A549 treated with GW870086 at 1 μM for 4 hours (cell line): ENCODE measurements around the gene DLEU7. TPM values are rescaled to one million over a fixed set of nuclear protein-coding genes. Genes with fewer than 3 reads are reported as not detected.

Experiments
- total RNA-seq: library from RNA; stranded (reverse); fragments of 200-300 nt; extraction: Qiagen RNA extraction; gene quantifications from 5 replicates; pipeline ENCODE4 v1.2.3, GENCODE V29; 2022; ENCODE audit warnings: low read depth

DLEU7 gene
- not detected in 5 replicates for total RNA-seq

DNA sequence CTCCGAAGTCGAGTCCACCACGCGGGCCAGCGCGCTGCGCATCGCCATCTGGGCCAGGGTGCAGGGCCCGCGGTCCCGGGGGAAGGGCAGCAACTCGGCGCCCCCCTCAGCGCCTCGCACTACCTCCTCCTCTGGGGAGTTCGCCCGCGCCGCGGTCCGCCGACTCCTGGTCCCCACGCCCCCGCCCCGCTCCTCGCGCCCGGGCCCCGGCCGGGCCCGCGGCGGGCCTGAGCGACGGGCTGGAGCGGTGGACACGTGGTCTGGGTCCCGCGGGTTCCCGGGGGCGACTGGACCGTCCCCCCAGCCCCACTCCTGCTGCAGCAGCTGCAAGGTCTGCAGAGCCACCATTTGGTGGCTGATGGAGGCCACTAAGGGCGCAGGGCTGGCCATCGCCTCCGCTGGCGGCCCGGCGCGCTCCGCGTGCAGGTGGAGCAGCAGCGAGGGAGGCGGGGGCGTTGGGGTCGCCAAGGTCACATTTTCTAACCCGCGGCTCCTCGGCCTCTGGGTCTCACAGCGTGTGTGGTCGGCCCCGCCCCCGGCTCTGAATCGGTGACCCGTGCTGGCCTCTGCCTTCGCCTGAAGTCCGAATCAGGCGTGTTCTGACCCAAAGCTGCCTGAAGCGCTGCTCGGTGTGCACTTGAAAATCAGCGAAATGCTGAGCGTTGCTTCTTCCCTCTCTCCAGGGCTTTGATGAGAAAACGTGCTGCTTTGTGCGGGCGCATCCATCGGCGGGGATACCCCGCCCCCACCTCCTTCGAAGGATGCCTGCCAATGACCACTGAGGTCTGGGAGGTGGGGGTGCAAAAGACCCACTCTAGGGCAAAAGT lies at the start of gene DLEU7:
Gene DLEU7, minus strand, starts transcription at position 436 of the 827 bp plus-strand sequence. Its CDS starts 46 bp downstream, at position 390.

Other genes with a start within 250 kb of the DLEU7 start
- gene RNASEH2B, start 66.1 kb upstream of the DLEU7 start, total RNA-seq = 22.5 to 29.0 TPM (median 27.7 TPM) in 5 replicates